Measurements from ENCODE around the gene RBMS3.

RBMS3 gene

DNA sequence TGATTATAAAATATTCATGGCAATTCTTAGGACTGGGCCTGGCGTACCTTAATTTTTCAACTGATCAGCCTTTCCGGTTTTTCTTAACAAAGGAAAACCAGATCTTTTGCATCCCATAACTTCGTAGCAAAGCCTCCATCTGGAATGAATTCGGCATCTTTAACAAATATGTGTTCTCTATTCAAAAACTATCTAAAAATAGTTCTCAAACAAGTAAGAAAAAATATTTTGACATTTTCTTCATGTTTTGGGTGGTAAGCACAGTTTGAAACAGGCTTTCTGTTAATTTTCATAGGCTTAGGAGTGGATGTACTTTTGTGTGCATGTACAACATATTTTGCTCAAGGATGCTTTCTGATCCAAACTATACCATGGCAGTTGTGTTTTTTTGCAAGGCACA is 55.1 kb downstream of the RBMS3 start:
- H3K4me3 ChIP-seq (ENCODE audit: low read length) = peak overlapping the region; percentile 57
- no peak overlapping the region for H3K9ac ChIP-seq (ENCODE audit: low read length)
- peak overlapping the region; percentile 86 for H3K27ac ChIP-seq (ENCODE audit: low read depth, low read length)
- no peaks in the 10 kb centered on the region for H3K27me3 ChIP-seq (ENCODE audit: control insufficient read depth, insufficient read depth, low read length)
- no peaks in the 10 kb centered on the region for H3K36me3 ChIP-seq (ENCODE audit: control insufficient read depth, insufficient read depth, low read length)
- H3K4me1 ChIP-seq (ENCODE audit: control insufficient read depth, insufficient read depth, low read length) = peaks cover 25% of the 10 kb centered on the region

DNA sequence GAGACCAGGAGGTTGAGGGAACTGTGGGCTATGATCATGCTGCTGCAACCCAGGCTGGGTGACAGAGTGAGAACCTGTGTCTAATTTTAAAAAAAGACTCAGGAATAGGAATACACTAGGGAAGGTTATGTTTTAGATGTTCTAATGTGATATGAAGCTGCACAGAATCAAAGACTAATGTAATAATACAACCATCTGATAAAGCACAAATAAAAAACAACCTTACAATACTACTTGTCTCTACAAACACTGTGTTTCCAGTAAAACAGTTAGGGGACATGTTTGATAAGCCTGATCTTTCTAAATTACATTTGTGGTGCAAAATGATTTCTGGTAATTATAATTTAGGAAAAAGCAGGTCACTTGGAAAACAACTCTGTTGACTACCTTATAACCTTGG is 56.7 kb downstream of the RBMS3 start:
- Histone ChIP-seq H3K4me1 (ENCODE audit: control insufficient read depth, insufficient read depth, low read length) (peaks cover 20% of the 10 kb centered on the region), H3K27me3 (ENCODE audit: control insufficient read depth, insufficient read depth, low read length) (no peaks in the 10 kb centered on the region), H3K9ac (ENCODE audit: low read length) (no peak overlapping the region), H3K4me3 (ENCODE audit: low read length) (no peak overlapping the region), H3K27ac (ENCODE audit: low read depth, low read length) (no peak overlapping the region), H3K36me3 (ENCODE audit: control insufficient read depth, insufficient read depth, low read length) (no peaks in the 10 kb centered on the region)

- no peaks in the 10 kb centered on the region for H3K36me3 ChIP-seq (ENCODE audit: control insufficient read depth, insufficient read depth, low read length)
- no peak overlapping the region for H3K4me3 ChIP-seq (ENCODE audit: low read length)
- no peak overlapping the region for H3K27ac ChIP-seq (ENCODE audit: low read depth, low read length)
- no peak overlapping the region for H3K9ac ChIP-seq (ENCODE audit: low read length)
- H3K27me3 ChIP-seq (ENCODE audit: control insufficient read depth, insufficient read depth, low read length) = no peaks in the 10 kb centered on the region
- peaks cover 20% of the 10 kb centered on the region for H3K4me1 ChIP-seq (ENCODE audit: control insufficient read depth, insufficient read depth, low read length)
Observed at GRCh38 chr3:29338377-29338776, 57.5 kb downstream of the RBMS3 start.

GRCh38 chr3:29339016-29339833 is 58.4 kb downstream of the RBMS3 start:
- no peak overlapping the region for H3K9ac ChIP-seq (ENCODE audit: low read length)
- no peak overlapping the region for H3K4me3 ChIP-seq (ENCODE audit: low read length)
- peaks cover 20% of the 10 kb centered on the region for H3K4me1 ChIP-seq (ENCODE audit: control insufficient read depth, insufficient read depth, low read length)
- no peaks in the 10 kb centered on the region for H3K36me3 ChIP-seq (ENCODE audit: control insufficient read depth, insufficient read depth, low read length)
- no peaks in the 10 kb centered on the region for H3K27me3 ChIP-seq (ENCODE audit: control insufficient read depth, insufficient read depth, low read length)
- no peak overlapping the region for H3K27ac ChIP-seq (ENCODE audit: low read depth, low read length)

GRCh38 chr3:29344154-29344553 is 63.3 kb downstream of the RBMS3 start:
- Histone ChIP-seq H3K4me3 (ENCODE audit: low read length) (no peak overlapping the region), H3K27me3 (ENCODE audit: control insufficient read depth, insufficient read depth, low read length) (no peaks in the 10 kb centered on the region), H3K9ac (ENCODE audit: low read length) (no peak overlapping the region), H3K36me3 (ENCODE audit: control insufficient read depth, insufficient read depth, low read length) (no peaks in the 10 kb centered on the region), H3K4me1 (ENCODE audit: control insufficient read depth, insufficient read depth, low read length) (peaks cover 4% of the 10 kb centered on the region), H3K27ac (ENCODE audit: low read depth, low read length) (no peak overlapping the region)

GRCh38 chr3:29344935-29345334 is 64.1 kb downstream of the RBMS3 start:
- Histone ChIP-seq H3K9ac (ENCODE audit: low read length) (no peak overlapping the region), H3K4me1 (ENCODE audit: control insufficient read depth, insufficient read depth, low read length) (no peaks in the 10 kb centered on the region), H3K27me3 (ENCODE audit: control insufficient read depth, insufficient read depth, low read length) (no peaks in the 10 kb centered on the region), H3K4me3 (ENCODE audit: low read length) (no peak overlapping the region), H3K27ac (ENCODE audit: low read depth, low read length) (no peak overlapping the region), H3K36me3 (ENCODE audit: control insufficient read depth, insufficient read depth, low read length) (no peaks in the 10 kb centered on the region)

GRCh38 chr3:29345516-29346300 is 64.8 kb downstream of the RBMS3 start:
- H3K4me3 ChIP-seq (ENCODE audit: low read length) = no peak overlapping the region

GRCh38 chr3:29346828-29347227 is 66.0 kb downstream of the RBMS3 start:
- Histone ChIP-seq H3K27ac (ENCODE audit: low read depth, low read length) (no peak overlapping the region), H3K9ac (ENCODE audit: low read length) (no peak overlapping the region), H3K4me3 (ENCODE audit: low read length) (no peak overlapping the region), H3K27me3 (ENCODE audit: control insufficient read depth, insufficient read depth, low read length) (no peaks in the 10 kb centered on the region), H3K36me3 (ENCODE audit: control insufficient read depth, insufficient read depth, low read length) (no peaks in the 10 kb centered on the region), H3K4me1 (ENCODE audit: control insufficient read depth, insufficient read depth, low read length) (no peaks in the 10 kb centered on the region)

More at GRCh38 chr3:29345516-29346300, 64.8 kb downstream of the RBMS3 start:
- Histone ChIP-seq H3K36me3 (ENCODE audit: control insufficient read depth, insufficient read depth, low read length) (no peaks in the 10 kb centered on the region), H3K27ac (ENCODE audit: low read depth, low read length) (no peak overlapping the region), H3K4me1 (ENCODE audit: control insufficient read depth, insufficient read depth, low read length) (no peaks in the 10 kb centered on the region), H3K27me3 (ENCODE audit: control insufficient read depth, insufficient read depth, low read length) (no peaks in the 10 kb centered on the region), H3K9ac (ENCODE audit: low read length) (no peak overlapping the region)

DNA sequence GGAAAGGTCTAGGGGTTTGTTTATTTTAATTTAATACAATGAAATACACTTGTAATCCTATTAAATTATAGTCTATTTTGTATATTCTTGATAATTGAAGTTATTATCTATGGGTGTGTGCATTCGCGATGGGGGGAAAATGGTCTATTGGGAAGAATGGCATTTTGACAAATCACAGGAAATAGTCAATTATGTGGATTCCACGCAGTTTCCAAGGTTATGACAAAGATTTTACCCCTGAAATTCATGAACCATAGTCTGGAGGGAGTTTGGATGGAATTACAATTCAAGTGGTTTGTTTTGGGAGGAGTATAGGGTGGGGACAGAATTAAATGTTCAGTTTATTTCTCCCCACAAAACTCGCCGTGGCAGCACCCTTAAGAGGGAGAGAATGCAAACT is 66.5 kb downstream of the RBMS3 start:
- Histone ChIP-seq H3K9ac (ENCODE audit: low read length) (no peak overlapping the region), H3K4me1 (ENCODE audit: control insufficient read depth, insufficient read depth, low read length) (no peaks in the 10 kb centered on the region), H3K27me3 (ENCODE audit: control insufficient read depth, insufficient read depth, low read length) (no peaks in the 10 kb centered on the region), H3K36me3 (ENCODE audit: control insufficient read depth, insufficient read depth, low read length) (no peaks in the 10 kb centered on the region), H3K27ac (ENCODE audit: low read depth, low read length) (no peak overlapping the region), H3K4me3 (ENCODE audit: low read length) (no peak overlapping the region)

- Histone ChIP-seq H3K4me1 (ENCODE audit: control insufficient read depth, insufficient read depth, low read length) (no peaks in the 10 kb centered on the region), H3K4me3 (ENCODE audit: low read length) (no peak overlapping the region), H3K9ac (ENCODE audit: low read length) (no peak overlapping the region), H3K27me3 (ENCODE audit: control insufficient read depth, insufficient read depth, low read length) (no peaks in the 10 kb centered on the region), H3K27ac (ENCODE audit: low read depth, low read length) (no peak overlapping the region), H3K36me3 (ENCODE audit: control insufficient read depth, insufficient read depth, low read length) (no peaks in the 10 kb centered on the region)
Observed at GRCh38 chr3:29348316-29348715, 67.4 kb downstream of the RBMS3 start.

DNA sequence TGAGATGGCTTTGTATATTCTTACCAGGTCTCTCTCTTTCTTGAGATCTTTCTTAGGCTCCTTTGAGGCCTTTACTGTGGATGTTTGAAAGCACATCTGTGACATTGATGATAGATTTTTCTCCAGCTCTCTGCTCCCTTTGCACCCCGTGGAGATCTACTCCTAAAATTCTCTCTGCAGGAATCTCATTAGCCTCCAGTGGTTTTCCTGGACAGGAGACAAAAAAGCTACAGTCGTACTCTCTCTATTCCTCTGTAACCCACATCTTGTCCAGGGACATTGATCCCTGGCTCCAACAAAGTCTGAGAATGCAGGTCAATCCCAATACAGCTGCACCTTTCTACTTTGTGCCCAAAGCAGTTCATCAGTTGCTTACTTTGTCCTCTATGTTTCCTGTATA is 68.2 kb downstream of the RBMS3 start:
- H3K4me1 ChIP-seq (ENCODE audit: control insufficient read depth, insufficient read depth, low read length) = no peaks in the 10 kb centered on the region
- H3K4me3 ChIP-seq (ENCODE audit: low read length) = no peak overlapping the region
- H3K27ac ChIP-seq (ENCODE audit: low read depth, low read length) = no peak overlapping the region
- no peaks in the 10 kb centered on the region for H3K36me3 ChIP-seq (ENCODE audit: control insufficient read depth, insufficient read depth, low read length)
- no peaks in the 10 kb centered on the region for H3K27me3 ChIP-seq (ENCODE audit: control insufficient read depth, insufficient read depth, low read length)
- no peak overlapping the region for H3K9ac ChIP-seq (ENCODE audit: low read length)

GRCh38 chr3:29353807-29354206 is 72.9 kb downstream of the RBMS3 start:
- Histone ChIP-seq H3K36me3 (ENCODE audit: control insufficient read depth, insufficient read depth, low read length) (no peaks in the 10 kb centered on the region), H3K27me3 (ENCODE audit: control insufficient read depth, insufficient read depth, low read length) (no peaks in the 10 kb centered on the region), H3K4me1 (ENCODE audit: control insufficient read depth, insufficient read depth, low read length) (no peaks in the 10 kb centered on the region), H3K27ac (ENCODE audit: low read depth, low read length) (no peak overlapping the region), H3K4me3 (ENCODE audit: low read length) (no peak overlapping the region), H3K9ac (ENCODE audit: low read length) (no peak overlapping the region)
